Activated CD4-positive, alpha-beta T cell treated with anti-CD3 and anti-CD28 coated beads, Interleukin-2, amount 50 U/mL, for 16 hours (primary cell): ENCODE measurements around the gene BAIAP2.
A peak's percentile ranks its signal among the peaks of the same experiment; 100 is the strongest.

Experiments used
- DNase-seq: peaks from one replicate; pipeline ENCODE4 v3.0.0-alpha.2; 2020

BAIAP2 gene

DNA sequence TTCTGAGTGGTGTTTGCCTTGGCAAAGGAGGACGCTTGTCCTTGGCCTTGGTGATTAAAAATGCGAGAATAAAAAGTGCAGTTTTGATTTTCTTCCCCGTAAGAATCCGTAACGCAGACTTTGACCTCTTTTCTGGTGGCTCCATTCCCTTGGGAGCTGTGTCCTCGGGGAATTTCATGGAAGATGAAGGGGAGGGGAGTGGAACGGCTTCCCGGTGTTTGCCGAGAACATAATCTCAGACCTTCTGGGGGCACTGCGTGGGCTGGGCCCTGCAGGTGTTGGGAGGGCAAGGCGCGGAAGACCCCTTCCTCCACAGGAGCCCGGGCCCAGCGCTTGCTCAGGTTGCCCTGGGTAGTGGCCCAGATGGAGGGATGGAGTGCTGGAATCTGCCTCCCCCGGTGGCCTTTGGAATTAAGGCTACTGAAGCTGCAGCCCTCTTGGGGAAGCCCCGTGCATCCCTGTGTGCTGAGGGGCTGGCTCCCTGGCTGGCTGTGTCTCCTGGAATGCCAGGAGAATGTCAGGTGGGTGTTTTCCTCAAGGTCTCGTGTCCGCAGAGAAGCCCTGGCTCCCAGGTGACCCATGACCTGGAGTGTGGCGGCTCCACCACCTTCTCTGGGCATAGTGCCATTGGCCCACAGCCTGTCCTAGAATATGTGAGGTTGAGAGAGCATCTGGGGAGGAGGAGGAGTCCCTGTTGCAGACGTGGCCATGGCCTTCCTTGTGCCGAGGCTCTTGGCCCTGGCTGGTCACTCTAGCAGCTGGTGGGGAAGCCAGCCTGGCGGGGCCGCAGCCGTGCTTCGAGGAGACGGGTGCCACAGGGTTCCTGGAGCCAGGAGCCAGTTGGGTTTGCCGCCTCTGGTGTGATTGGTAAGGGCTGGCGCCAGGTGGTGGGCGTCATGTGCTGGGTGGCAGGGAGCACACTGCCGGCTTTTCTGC lies 3.1 kb downstream of the BAIAP2 start:
- no peak for DNase-seq

GRCh38 chr17:81039096-81039495 lies 4.1 kb downstream of the BAIAP2 start:
- no peak for DNase-seq

- DNase-seq, result no peak
Observed at GRCh38 chr17:81039854-81040758, 5.2 kb downstream of the BAIAP2 start.

GRCh38 chr17:81040791-81041337 lies 5.9 kb downstream of the BAIAP2 start:
- DNase-seq, result peak; percentile 22

DNA sequence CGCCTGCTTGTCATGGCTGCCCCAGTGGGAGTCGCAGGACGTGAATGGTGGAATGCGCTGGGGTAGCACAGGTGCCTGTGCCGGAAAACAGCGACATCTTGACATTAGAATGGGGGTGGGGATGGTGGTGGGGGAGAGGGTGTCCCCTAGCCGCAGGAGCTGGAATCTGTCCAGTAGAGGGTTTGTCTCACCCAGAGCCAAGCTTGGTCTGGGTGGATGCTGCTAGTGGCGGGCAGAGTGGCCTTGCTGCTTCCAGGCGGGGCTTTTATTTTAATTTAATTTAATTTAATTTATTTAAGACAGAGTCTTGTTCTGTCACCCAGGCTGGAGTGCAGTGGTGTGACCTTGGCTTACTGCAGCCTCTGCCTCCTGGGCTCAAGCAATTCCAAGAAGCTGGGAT lies 7.7 kb downstream of the BAIAP2 start:
- DNase-seq, result no peak

DNA sequence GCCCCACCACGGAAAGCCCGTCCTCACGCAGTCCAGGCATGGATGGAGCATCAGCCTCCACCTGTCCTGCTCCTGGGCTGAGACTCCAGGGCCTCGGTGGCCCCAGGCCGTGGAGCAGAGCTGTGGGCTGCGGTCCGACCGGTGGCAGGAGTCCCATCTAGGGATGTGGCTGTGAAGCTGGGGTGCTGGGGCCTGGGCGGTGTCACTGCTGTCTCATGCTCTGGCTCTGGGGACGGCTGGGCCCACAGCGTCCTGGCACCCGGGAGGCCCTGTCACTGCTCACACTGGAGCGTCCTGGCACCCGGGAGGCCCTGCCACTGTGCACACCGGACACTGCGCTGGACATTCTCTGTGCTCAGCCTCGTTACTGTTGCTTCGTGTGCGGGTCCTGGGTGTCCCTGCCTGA lies 8.4 kb downstream of the BAIAP2 start:
- no peak for DNase-seq

DNA sequence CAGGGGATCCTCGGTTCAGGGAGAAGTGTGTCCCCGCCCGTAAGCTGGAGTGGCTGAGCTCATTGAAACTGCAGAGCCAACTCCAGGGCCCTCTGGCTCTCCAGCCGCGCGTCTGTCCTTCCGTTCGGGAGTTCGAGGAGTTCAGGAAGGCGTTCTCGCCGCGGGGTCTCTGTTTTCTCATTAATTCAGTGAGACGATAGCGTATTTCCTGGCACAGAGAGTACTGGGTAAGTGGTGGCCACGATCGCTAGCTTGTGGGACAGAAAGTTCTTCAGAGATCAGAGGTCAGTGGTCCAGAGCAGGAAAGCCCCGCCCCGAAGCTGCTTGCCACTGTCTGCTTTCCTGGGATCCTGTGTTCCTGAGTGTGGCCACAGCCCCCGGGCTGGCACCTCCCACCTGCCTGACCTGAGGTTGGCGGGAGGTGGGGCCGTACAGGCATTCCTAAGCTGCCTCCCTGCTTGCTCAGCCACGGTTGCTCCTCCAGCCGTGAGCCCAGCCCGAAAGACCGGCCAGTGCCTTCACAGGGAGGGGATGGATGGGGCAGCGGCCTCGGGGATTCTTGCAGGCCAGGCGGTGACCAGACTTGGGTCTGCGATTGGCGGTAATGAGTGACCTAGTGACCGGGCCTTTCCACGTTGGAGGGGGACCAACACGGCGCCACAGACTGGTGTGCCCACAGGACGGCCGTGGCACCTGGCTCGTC lies 8.9 kb downstream of the BAIAP2 start:
- DNase-seq, result no peak

DNA sequence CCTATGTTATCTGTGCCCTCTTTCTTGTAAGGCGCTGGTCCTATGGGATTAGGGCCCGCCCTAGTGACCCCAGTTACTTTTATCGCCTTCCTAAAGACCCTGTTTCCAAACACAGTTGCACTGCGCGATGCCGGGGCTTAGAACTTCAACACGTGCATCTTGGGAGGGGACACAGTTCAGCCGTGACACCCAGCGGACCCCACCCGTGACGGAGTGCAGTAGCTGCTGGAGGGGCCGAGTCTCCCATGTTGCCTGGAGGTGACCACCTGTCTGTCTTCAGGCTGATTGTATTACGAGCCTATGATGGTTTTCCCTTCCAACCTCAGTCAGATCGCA lies 9.4 kb downstream of the BAIAP2 start:
- DNase-seq, result no peak

GRCh38 chr17:81044764-81045589 lies 10.0 kb downstream of the BAIAP2 start:
- DNase-seq, result no peak

- DNase-seq, result no peak
Observed at GRCh38 chr17:81045590-81046095, 10.7 kb downstream of the BAIAP2 start.

GRCh38 chr17:81046132-81046769 lies 11.3 kb downstream of the BAIAP2 start:
- DNase-seq, result no peak

GRCh38 chr17:81046770-81047359 lies 11.9 kb downstream of the BAIAP2 start:
- DNase-seq, result no peak

GRCh38 chr17:81048827-81049371 lies 13.9 kb downstream of the BAIAP2 start:
- DNase-seq, result no peak

DNA sequence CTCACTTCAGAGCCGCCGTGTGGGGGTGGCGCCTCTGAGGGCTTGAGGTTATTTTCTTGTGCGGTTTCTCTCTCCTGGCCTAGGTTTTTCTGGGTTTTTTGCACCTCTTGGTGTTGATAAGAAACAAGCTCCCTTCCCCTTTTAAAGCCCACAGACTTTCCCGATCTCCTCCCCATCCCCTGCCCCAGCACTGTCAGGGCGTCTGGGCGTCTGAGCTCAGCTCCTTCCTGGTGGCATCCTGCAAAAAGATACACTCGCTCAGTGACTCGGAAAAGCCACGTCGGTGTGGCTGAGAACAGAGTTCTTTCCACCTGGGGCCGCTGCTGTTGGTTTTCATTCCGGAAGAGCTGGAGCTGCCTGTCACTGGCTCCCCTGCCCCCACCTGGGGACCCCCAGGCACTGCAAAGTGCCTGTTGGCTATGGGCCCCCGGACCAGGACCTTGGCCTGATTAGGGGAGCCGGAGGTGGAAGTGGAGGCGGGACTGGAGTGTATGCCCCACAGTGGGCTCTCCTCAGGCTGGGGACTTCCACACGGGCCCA lies 14.5 kb downstream of the BAIAP2 start:
- DNase-seq, result no peak

- no peak for DNase-seq
Observed at GRCh38 chr17:81049973-81050551, 15.1 kb downstream of the BAIAP2 start.

GRCh38 chr17:81050645-81051625 lies 16.0 kb downstream of the BAIAP2 start:
- no peak for DNase-seq

DNA sequence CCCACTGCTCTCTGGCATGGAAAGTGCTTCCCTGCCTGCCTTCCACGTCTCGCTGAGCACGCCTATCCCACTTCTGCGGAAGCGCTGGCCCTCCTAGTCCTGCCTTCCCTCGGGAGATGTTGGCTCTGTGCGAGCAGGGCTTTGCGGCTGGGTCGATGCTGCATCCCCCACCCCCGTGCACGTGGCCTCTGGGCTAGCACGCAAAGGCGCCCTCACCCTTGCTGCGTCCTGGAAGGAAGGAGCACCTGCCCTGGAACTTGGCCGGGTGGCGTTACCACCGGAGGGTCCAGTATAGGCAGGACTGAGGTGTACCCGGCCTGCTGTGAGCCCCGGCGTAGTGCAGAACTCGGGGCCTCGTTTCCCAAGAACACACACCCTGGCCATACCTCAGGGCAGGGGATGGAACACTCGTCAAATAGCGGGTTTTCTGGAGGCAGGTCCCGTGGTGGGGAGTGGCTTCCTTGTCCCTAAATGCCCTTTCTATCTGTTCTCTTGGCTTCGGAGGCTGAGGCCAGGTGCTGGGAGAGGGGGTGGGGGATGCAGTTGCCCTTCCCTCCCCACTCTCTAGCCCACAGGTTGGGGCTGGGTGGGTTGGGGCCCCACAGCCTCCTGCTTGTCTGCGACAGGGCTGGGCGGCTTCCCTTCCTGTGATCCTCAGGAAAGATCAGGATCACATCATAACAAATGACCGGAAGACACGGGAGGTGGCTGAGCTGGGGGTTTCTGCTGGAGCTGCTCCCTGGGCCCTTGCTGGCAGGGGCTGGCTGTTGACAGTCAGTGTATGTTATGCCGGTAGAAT lies 17.4 kb downstream of the BAIAP2 start:
- DNase-seq, result no peak
